ENCODE measurements around the gene WDFY4. TPM values are rescaled to one million over a fixed set of nuclear protein-coding genes. Genes with fewer than 3 reads are reported as not detected.

The WDFY4 gene
- total and polyA plus RNA-seq, 4 donors = 3.1 to 3.8 (median 3.5) TPM

DNA sequence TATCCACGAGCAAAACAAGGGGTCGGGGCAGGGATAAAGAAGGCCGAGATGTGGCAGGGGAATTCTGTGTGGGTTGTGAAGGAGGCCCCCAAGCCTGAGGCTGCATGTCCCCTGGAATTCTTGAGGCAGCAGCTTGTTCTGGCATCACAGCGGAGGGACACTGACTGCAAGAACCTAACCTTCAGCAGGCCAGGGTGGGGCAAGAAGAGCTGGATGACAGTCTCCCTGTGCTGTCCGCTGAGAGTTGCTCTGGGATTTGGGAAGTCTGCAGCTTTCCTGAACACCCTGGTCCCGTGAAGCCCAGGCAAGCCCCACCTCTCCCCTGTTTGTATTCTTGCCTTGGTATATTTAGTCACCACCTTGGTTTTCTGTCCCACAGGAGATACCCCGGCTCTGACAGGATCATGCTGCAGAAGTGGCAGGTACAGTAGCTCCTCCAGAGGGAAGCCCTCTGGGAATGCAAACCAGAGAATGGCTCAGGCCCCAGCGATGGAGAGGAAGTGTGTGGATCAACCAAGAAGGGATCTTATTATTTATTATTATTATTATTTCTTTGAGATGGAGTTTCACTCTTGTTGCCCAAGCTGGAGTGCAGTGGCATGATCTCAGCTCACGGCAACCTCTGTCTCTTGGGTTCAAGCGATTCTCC, 256.9 kb downstream of the WDFY4 start:
- no peaks in the 10 kb centered on the region for H3K27me3 ChIP-seq (ENCODE audit: control insufficient read depth, insufficient read depth, low read length)
- H3K27ac ChIP-seq (ENCODE audit: low read depth, low read length) = no peak overlapping the region
- H3K4me1 ChIP-seq (ENCODE audit: control insufficient read depth, insufficient read depth, low read length) = peaks cover 5% of the 10 kb centered on the region
- H3K36me3 ChIP-seq (ENCODE audit: control insufficient read depth, insufficient read depth, low read length) = no peaks in the 10 kb centered on the region
- H3K4me3 ChIP-seq (ENCODE audit: low read depth, low read length) = no peak overlapping the region
- no peak for DNase-seq (ENCODE audit: low read depth in 4 of 6, low spot score in 6 of 6)
- no peaks in the 10 kb centered on the region for H3K9me3 ChIP-seq (ENCODE audit: control insufficient read depth, insufficient read depth, low read length)
- WGBS (ENCODE audit: insufficient coverage) = 87% methylated on average over 7 of the region's 10 CpGs

- WGBS (ENCODE audit: insufficient coverage) = 93% methylated on average over 8 of the region's 10 CpGs
- Histone ChIP-seq H3K27me3 (ENCODE audit: control insufficient read depth, insufficient read depth, low read length) (no peaks in the 10 kb centered on the region), H3K9me3 (ENCODE audit: control insufficient read depth, insufficient read depth, low read length) (no peaks in the 10 kb centered on the region), H3K4me3 (ENCODE audit: low read depth, low read length) (no peak overlapping the region), H3K27ac (ENCODE audit: low read depth, low read length) (no peak overlapping the region), H3K4me1 (ENCODE audit: control insufficient read depth, insufficient read depth, low read length) (peaks cover 5% of the 10 kb centered on the region), H3K36me3 (ENCODE audit: control insufficient read depth, insufficient read depth, low read length) (no peaks in the 10 kb centered on the region)
- DNase-seq (ENCODE audit: low read depth in 4 of 6, low spot score in 6 of 6) = no peak
Observed at GRCh38 chr10:48943096-48943495, 258.4 kb downstream of the WDFY4 start.

- Histone ChIP-seq H3K36me3 (ENCODE audit: control insufficient read depth, insufficient read depth, low read length) (no peaks in the 10 kb centered on the region), H3K27me3 (ENCODE audit: control insufficient read depth, insufficient read depth, low read length) (no peaks in the 10 kb centered on the region), H3K27ac (ENCODE audit: low read depth, low read length) (no peak overlapping the region), H3K9me3 (ENCODE audit: control insufficient read depth, insufficient read depth, low read length) (no peaks in the 10 kb centered on the region), H3K4me3 (ENCODE audit: low read depth, low read length) (no peak overlapping the region), H3K4me1 (ENCODE audit: control insufficient read depth, insufficient read depth, low read length) (peaks cover 5% of the 10 kb centered on the region)
- DNase-seq (ENCODE audit: low read depth in 4 of 6, low spot score in 6 of 6) = no peak
- WGBS (ENCODE audit: insufficient coverage) = 75% methylated on average over 2 of the region's 3 CpGs
Observed at GRCh38 chr10:48944171-48944570, 259.5 kb downstream of the WDFY4 start.

- Histone ChIP-seq H3K4me1 (ENCODE audit: control insufficient read depth, insufficient read depth, low read length) (peaks cover 5% of the 10 kb centered on the region), H3K4me3 (ENCODE audit: low read depth, low read length) (no peak overlapping the region), H3K36me3 (ENCODE audit: control insufficient read depth, insufficient read depth, low read length) (no peaks in the 10 kb centered on the region), H3K9me3 (ENCODE audit: control insufficient read depth, insufficient read depth, low read length) (no peaks in the 10 kb centered on the region), H3K27ac (ENCODE audit: low read depth, low read length) (no peak overlapping the region), H3K27me3 (ENCODE audit: control insufficient read depth, insufficient read depth, low read length) (no peaks in the 10 kb centered on the region)
- 76% methylated on average over 3 of the region's 6 CpGs for WGBS (ENCODE audit: insufficient coverage)
- DNase-seq (ENCODE audit: low read depth in 4 of 6, low spot score in 6 of 6) = no peak
Observed at GRCh38 chr10:48945441-48946130, 260.9 kb downstream of the WDFY4 start.

- no peak for DNase-seq (ENCODE audit: low read depth in 4 of 6, low spot score in 6 of 6)
- peaks cover 5% of the 10 kb centered on the region for H3K4me1 ChIP-seq (ENCODE audit: control insufficient read depth, insufficient read depth, low read length)
- 100% methylated on average over 3 of the region's 5 CpGs for WGBS (ENCODE audit: insufficient coverage)
- H3K27ac ChIP-seq (ENCODE audit: low read depth, low read length) = no peak overlapping the region
- H3K27me3 ChIP-seq (ENCODE audit: control insufficient read depth, insufficient read depth, low read length) = no peaks in the 10 kb centered on the region
- no peaks in the 10 kb centered on the region for H3K36me3 ChIP-seq (ENCODE audit: control insufficient read depth, insufficient read depth, low read length)
- no peak overlapping the region for H3K4me3 ChIP-seq (ENCODE audit: low read depth, low read length)
- H3K9me3 ChIP-seq (ENCODE audit: control insufficient read depth, insufficient read depth, low read length) = no peaks in the 10 kb centered on the region
Observed at GRCh38 chr10:48946332-48946731, 261.7 kb downstream of the WDFY4 start.

- DNase-seq (ENCODE audit: low read depth in 4 of 6, low spot score in 6 of 6) = peak in 1 of 6 donors; percentile 26
- no peaks in the 10 kb centered on the region for H3K36me3 ChIP-seq (ENCODE audit: control insufficient read depth, insufficient read depth, low read length)
- 92% methylated on average over 7 of the region's 12 CpGs for WGBS (ENCODE audit: insufficient coverage)
- H3K4me3 ChIP-seq (ENCODE audit: low read depth, low read length) = no peak overlapping the region
- peaks cover 11% of the 10 kb centered on the region for H3K4me1 ChIP-seq (ENCODE audit: control insufficient read depth, insufficient read depth, low read length)
- H3K27ac ChIP-seq (ENCODE audit: low read depth, low read length) = no peak overlapping the region
- no peaks in the 10 kb centered on the region for H3K9me3 ChIP-seq (ENCODE audit: control insufficient read depth, insufficient read depth, low read length)
- H3K27me3 ChIP-seq (ENCODE audit: control insufficient read depth, insufficient read depth, low read length) = no peaks in the 10 kb centered on the region
Observed at GRCh38 chr10:48946891-48947500, 262.3 kb downstream of the WDFY4 start.

DNA sequence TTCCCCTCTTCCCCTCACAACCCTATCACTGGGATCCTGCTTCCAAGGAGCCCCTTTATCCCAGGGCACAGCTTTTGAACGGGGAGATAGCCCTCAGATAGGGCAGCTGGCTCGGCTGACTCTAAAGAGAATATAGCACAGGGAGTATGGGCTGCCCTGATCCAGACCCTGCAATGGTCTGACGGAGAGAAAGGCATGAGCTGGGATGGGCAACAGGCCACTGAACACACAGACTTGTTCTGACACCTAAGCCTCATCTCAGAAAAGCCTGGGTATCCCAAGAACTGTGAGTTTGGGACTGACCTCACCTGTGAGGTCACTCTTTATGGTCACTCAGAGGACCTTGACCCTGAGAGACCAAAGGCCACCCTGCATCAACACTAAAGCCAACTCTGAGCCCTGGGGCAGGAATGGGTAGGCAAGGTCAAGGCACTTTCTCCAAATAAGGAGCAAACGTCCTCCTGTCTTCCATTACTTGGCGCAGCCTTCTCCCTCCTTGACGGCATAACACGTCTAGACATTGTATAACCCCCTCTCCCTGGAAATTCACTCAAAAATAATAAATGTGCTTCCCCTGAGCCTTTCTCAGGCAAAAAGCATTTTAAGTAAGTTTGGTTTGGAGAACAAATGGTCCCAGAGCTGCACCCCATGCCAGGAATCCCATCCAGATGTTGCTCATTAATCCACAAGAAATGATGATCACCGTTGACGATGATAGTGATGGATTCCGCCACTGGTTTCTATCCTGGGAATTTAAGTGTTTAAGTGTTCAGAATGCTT, 263.2 kb downstream of the WDFY4 start:
- Histone ChIP-seq H3K4me3 (ENCODE audit: low read depth, low read length) (no peak overlapping the region), H3K4me1 (ENCODE audit: control insufficient read depth, insufficient read depth, low read length) (peaks cover 12% of the 10 kb centered on the region), H3K27me3 (ENCODE audit: control insufficient read depth, insufficient read depth, low read length) (no peaks in the 10 kb centered on the region), H3K27ac (ENCODE audit: low read depth, low read length) (no peak overlapping the region), H3K36me3 (ENCODE audit: control insufficient read depth, insufficient read depth, low read length) (no peaks in the 10 kb centered on the region), H3K9me3 (ENCODE audit: control insufficient read depth, insufficient read depth, low read length) (no peaks in the 10 kb centered on the region)
- 90% methylated on average over 2 of the region's 10 CpGs for WGBS (ENCODE audit: insufficient coverage)
- DNase-seq (ENCODE audit: low read depth in 4 of 6, low spot score in 6 of 6) = peak in 2 of 6 donors; percentile 38 to 40

- Histone ChIP-seq H3K4me3 (ENCODE audit: low read depth, low read length) (no peak overlapping the region), H3K9me3 (ENCODE audit: control insufficient read depth, insufficient read depth, low read length) (no peaks in the 10 kb centered on the region), H3K4me1 (ENCODE audit: control insufficient read depth, insufficient read depth, low read length) (peaks cover 12% of the 10 kb centered on the region), H3K27ac (ENCODE audit: low read depth, low read length) (no peak overlapping the region), H3K36me3 (ENCODE audit: control insufficient read depth, insufficient read depth, low read length) (no peaks in the 10 kb centered on the region), H3K27me3 (ENCODE audit: control insufficient read depth, insufficient read depth, low read length) (no peaks in the 10 kb centered on the region)
- peak in 1 of 6 donors; percentile 63 for DNase-seq (ENCODE audit: low read depth in 4 of 6, low spot score in 6 of 6)
- WGBS (ENCODE audit: insufficient coverage) = 100% methylated on average over 1 of the region's 2 CpGs
Observed at GRCh38 chr10:48948470-48949037, 263.9 kb downstream of the WDFY4 start.

GRCh38 chr10:48951707-48952106, 267.0 kb downstream of the WDFY4 start:
- 65% methylated on average over 7 of the region's 7 CpGs for WGBS (ENCODE audit: insufficient coverage)
- peak in 1 of 6 donors; percentile 66 for DNase-seq (ENCODE audit: low read depth in 4 of 6, low spot score in 6 of 6)
- no peak overlapping the region for H3K4me3 ChIP-seq (ENCODE audit: low read depth, low read length)

More at GRCh38 chr10:48951707-48952106, 267.0 kb downstream of the WDFY4 start:
- peaks cover 7% of the 10 kb centered on the region for H3K4me1 ChIP-seq (ENCODE audit: control insufficient read depth, insufficient read depth, low read length)
- H3K9me3 ChIP-seq (ENCODE audit: control insufficient read depth, insufficient read depth, low read length) = no peaks in the 10 kb centered on the region
- no peak overlapping the region for H3K27ac ChIP-seq (ENCODE audit: low read depth, low read length)
- H3K36me3 ChIP-seq (ENCODE audit: control insufficient read depth, insufficient read depth, low read length) = no peaks in the 10 kb centered on the region
- no peaks in the 10 kb centered on the region for H3K27me3 ChIP-seq (ENCODE audit: control insufficient read depth, insufficient read depth, low read length)

All from spinal cord (tissue), 10 donors.